DMS 273 treated with DMSO at 0.1 percent for 48 hours (cell line): ENCODE data around the gene CR1.
A peak's percentile ranks its signal among the peaks of the same experiment; 100 is the strongest.
"Not testable (repeated sequence)": the region's sequence is repeated elsewhere in the genome, so short reads cannot be mapped to it uniquely, and the experiment has no call there.

Source experiments
- DNase-seq: peaks from one replicate; lab custom pipeline; 2025; lab: John Stamatoyannopoulos, UW

CR1 gene

DNA sequence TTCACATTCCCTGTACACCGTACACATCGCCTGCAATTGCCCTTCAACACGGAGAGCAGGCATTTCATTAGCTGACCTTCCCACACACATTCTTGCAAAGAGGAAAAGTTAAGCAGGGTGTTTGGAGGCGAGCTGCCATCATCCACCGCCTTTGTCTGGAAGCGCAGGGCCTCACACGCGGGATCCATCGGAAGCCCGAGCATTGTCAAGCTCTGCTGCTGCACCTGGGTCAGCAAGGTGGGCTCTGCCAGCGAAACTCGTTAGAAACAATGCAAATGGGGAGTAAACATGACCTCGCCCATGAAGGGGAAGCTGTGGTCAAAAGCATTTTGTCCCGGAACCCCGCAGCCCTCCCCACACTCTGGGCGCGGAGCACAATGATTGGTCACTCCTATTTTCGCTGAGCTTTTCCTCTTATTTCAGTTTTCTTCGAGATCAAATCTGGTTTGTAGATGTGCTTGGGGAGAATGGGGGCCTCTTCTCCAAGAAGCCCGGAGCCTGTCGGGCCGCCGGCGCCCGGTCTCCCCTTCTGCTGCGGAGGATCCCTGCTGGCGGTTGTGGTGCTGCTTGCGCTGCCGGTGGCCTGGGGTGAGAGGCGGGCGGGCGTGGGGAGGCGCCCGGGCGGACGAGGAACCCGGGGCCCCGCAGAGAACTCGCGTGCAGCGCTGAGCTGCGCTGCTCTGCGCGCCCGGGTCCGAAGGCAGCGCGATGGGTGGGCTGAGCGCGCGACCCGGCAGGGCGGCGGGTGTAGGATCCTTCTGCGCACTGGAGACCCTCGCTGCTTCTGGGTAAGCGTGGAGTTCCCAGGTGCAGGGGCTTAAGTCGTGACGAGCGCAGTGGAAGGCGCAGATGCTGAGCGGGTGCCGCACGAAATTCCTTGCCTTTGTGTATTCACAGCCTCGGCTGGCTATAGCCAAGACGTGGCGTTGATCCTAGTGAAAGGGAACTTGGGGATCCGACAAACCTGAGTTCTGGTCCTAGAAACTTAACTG is at the start of gene CR1:
Gene CR1 (plus strand): TSS at position 357 of the 992 bp plus-strand sequence. CDS start 111 bp downstream, at position 468.
- no peak for DNase-seq

- no peak for DNase-seq
Measured at GRCh38 chr1:207453710-207454045, 42.3 kb upstream of the CR1 start.

DNA sequence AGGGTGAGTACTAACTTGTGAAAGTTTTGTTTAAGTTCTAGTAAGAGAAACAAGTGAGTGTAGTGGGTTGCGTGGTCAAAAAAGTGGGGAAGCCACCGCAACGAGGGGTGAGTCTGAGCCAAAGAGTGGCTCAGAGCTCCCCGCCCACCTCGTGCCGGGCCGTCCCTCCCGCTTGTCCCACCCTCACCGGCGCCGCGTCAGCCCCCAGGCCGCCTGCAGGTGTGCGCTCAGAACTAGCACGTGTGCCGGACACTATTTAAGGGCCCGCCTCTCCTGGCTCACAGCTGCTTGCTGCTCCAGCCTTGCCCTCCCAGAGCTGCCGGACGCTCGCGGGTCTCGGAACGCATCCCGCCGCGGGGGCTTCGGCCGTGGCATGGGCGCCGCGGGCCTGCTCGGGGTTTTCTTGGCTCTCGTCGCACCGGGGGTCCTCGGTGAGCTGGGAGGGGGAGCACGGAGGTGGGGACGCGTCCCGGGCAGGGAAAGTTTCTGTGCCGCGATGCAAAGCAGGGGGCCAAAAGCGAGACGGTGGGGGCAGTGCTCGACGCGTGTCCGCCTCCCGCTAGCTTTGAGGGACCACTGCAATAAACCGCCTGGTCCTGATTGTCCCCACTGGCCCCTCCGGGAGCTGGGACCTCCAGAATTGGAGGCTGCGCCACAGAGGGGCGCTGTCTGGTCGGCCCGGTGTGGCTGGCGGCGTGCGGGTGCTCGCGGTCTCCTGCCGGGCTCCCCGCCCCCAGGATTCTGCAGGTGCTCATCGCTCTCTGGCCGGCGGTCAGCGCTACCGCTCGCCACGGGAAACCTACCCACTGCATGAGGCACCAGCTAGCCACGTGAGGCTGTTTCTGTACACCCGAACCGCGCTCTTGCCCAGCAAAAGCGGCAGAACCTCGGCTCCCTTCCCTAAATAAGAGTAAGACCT is 41.7 kb upstream of the CR1 start, which contains the start of gene CR2:
Gene CR2 (plus strand): TSS at position 283 of the 919 bp plus-strand sequence. CDS start 91 bp downstream, at position 374.
- no peak for DNase-seq

DNA sequence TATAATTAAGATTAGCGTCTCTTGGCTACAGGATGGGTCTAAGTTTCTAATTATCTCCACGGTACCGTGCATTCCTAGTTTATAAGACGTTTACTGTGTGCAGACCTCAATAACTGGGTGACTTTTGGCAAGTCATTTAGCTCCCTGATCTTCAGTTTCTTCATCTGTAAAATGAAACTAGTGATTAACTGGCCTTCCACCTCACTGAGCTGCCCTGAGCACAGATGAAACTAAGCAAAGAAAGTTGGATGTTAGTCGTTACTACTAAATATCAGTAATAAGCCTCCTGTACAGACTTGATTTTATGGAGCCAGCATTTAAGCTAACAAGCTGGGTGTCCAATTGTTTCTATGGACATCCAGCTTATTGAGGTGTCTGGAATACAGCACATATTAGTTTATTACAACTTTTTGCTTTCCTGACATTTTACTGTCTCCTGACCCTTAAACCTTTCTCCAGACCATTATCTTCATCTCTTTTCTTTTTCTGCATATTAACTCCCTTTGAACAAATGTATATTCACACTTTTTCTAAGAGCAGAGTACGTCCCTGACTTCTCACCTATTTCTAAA is 40.7 kb upstream of the CR1 start:
- DNase-seq = no peak

DNA sequence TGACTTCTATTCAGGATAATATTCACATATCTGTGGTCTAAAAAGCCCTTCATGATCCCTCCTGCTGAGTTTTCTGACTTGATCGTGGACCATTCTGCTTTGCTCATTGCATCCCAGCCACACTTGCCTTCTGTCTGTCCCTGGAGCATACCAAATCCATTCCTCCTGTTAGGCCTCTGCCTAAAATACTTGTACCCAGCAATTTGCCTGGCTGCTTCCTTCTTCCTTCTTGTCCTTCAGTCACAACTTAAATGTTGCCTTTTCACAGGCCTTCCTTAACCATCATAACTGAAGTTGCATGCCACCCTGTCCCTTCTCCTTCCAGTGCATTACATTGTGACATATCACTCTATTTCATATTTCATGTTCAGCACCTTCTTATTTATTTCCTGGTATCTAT is 37.5 kb upstream of the CR1 start:
- DNase-seq = no peak

GRCh38 chr1:207459008-207459407 is 36.9 kb upstream of the CR1 start:
- no peak for DNase-seq

GRCh38 chr1:207461649-207462048 is 34.3 kb upstream of the CR1 start:
- no peak for DNase-seq

GRCh38 chr1:207462535-207462934 is 33.4 kb upstream of the CR1 start:
- DNase-seq = no peak

DNA sequence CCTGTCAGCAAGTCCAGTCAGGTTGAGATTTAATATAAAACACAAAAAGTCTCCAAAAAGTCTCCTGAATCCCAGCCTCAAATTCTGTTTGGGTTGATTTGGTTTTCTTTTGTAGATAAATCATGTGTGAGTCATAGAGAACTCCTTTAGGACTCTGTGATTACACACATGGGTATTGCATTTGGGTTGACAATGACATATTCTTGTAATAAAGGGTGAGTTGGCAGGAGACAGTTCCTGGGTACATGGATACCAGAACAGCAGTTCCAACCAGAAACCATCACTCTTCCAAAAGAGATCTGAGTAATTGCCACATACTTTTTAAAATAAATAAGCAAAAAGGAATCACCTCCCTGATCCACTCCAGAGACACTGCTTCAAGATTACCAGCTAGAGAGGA is 32.9 kb upstream of the CR1 start:
- DNase-seq = no peak

- no peak for DNase-seq
Measured at GRCh38 chr1:207463571-207463970, 32.4 kb upstream of the CR1 start.

- no peak for DNase-seq
Measured at GRCh38 chr1:207470927-207471326, 25.0 kb upstream of the CR1 start.

DNA sequence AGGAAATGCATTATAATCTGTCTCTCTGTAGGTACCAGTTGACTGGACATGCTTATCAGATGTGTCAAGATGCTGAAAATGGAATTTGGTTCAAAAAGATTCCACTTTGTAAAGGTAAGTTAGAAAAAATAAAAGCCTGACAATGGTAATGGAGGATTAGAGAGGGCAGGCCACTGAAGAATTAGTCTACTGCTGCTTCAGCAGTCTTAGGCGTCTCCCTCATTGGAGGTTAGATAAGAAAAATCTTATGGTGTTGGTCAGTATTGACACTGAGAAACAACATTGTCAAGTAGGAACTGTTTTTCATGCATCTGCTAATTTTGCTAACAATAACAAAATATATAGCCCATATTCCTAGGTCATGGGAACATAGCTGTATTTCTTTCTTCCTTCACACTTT is 21.7 kb upstream of the CR1 start:
- no peak for DNase-seq

DNA sequence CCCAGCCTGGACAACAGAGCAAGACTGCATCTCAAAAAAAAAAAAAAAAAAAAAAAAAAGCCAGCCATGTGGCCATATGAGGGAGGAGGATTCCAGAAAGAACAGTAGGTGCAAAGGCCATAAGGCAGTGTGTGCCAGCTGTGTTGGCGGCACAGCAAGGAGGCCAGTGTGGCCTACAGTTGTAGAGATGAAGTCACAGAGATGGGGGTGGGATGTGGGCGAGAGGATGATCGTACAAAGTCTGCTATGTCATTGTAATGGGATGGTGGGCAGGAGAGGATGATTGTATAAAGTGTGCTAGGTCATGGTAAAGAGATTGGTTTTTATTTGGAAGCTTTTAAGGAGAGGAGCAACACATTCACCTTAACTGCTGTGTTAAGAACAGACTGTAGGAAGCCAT is 9.8 kb upstream of the CR1 start:
- no peak for DNase-seq

DNA sequence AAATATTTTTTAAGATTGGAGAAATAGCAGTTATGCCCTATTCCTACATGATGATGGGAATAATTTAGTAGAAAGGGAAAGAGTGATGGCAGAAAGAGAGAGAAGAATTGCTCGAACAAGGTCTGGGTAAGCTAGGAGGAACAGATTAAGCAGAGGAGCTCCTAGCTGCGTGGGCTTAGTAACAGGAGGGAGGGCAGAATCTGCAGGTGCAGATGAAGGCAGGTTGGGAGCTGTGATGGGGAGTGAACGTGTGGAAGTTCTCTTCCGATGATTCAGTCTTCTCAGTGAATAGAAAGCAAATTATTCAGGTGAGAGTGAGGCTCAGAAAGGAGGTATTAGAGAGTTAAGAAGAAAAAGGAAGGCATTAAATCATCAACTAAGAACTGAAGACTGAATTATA is 8.3 kb upstream of the CR1 start:
- no peak for DNase-seq

DNA sequence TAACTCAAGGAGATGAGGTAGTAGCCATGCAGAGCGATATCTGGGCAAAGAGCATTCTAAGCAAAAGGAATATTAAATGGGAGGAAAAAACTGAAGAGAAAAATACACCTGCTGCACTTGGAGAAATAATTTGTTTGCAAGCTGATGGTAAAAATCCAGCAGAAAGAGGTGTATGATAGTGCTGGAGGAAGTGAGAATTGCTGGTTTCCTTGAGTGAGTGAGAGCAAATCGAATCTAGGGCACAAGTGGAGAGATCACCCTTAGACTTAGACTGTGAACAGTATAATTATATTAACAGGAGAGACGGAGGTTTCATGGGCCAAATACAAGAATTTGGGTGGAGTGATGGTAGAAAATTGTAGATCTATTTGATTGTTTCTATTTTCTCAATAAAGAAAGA is 2.7 kb upstream of the CR1 start:
- DNase-seq = no peak

DNA sequence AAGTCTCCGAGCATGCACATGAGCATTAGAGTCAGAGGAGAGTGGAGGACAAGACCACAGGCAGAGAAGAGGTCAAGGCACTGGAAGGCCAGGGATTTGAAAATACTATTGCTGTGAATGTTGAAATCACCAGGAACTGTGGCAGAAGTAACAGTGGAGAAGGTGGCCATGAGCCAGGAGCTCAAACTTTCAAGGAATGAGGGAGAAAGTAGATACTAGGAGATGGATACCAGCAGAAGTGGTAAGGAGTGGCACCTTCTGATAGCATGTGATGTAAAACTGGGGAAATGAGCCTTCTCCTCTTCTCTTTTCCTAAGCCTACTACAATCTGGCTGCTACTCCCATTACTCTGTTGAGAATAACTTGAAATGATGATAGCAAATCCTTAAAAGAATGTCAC is 1.8 kb upstream of the CR1 start:
- no peak for DNase-seq

GRCh38 chr1:207495281-207495680 is 676 bp upstream of the CR1 start:
- DNase-seq = not testable (repeated sequence)

- DNase-seq = no peak
Measured at GRCh38 chr1:207497941-207498340, 2.0 kb downstream of the CR1 start.

GRCh38 chr1:207499573-207499972 is 3.6 kb downstream of the CR1 start:
- DNase-seq = peak; percentile 35

DNA sequence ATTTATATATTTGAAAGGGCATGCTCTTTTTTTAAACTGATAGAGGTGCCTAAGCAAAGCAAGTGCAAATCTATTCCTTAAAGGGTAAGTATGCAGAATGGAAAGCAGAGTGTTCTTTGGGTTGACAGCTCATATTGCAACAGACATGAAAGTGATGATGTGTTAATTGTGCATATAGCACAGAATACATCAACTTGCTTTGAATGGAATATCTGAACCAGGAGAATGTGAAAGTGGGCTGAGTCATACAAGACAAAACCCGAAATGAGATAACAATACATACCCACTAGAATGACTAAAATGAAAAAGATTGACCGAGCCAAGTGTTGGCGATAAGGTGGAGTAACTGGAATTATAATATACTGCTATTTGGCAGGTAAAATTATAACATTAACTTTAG is 4.3 kb downstream of the CR1 start:
- DNase-seq = no peak

DNA sequence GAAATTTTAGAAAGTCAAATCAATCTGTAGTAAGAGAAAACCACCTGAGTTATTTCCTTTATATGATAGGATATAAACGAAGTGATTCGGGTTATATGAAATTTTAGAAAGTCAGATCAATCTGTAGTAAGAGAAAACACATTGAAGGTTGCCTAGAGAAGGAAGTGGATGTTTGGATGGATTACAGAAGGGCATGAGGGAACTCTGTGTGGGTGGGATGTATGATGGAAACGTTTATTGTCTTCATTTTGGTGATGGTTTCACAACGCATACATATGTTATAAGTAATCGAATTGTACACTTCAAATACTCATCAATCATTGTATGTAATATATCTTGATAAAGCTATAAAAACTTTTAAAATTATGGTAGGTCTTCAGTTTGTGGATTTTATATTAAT is 5.1 kb downstream of the CR1 start:
- DNase-seq = no peak

DNA sequence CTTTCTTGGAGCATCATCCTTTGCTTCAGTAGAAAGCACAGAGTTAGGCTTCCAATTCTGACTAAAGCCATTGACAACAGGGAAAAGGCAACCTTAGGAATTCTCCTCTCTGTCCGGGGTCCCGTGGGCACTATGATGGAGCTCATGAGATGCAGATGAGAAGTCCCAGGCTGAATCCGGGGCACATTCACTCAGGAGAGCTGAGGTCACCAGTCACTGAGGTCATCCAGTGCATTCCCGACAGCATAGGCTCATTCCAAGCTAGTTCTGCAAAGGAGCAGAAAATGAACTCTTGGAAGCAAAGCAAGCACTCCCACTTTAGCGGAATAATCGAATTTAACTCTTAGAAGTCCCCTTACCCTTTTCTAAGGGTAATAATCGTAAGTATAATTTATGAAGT is 6.8 kb downstream of the CR1 start:
- DNase-seq = no peak
